Neural cell (in vitro differentiated cells): ENCODE results near the gene ZBTB17. TPM values are rescaled to one million over a fixed set of nuclear protein-coding genes. Genes with fewer than 3 reads are reported as not detected.

Experiments
- H2AFZ ChIP-seq: fragments of 200-600, 300-800 bp; sonication (generic), shearing (Covaris generic); 2 replicates; pipeline ENCODE4 v1.6.0; 2014; ENCODE audit warnings: low read depth, mild to moderate bottlenecking, antibody characterized with exemption, low read length, moderate library complexity
- H3F3A ChIP-seq: fragments of 200-600 bp; shearing (Covaris generic); 2 replicates; pipeline ENCODE4 v1.6.1; 2016; ENCODE audit warnings: mild to moderate bottlenecking, moderate library complexity, mixed read lengths, antibody characterized with exemption, low read length; ENCODE audit not compliant: insufficient read depth, poor library complexity, severe bottlenecking
- H3K27ac ChIP-seq: fragments of 200-600, 300-800 bp; sonication (generic), shearing (Covaris generic); 2 replicates; pipeline ENCODE4 v1.5.1; 2014; ENCODE audit warnings: mild to moderate bottlenecking, low read length, moderate library complexity
- H3K27me3 ChIP-seq: fragments of 300-800, 200-600 bp; sonication (generic), shearing (Covaris generic); 2 replicates; pipeline ENCODE4 v1.6.0; 2014; ENCODE audit warnings: mild to moderate bottlenecking, low read depth, low read length, moderate library complexity; ENCODE audit not compliant: insufficient read depth
- H3K36me3 ChIP-seq: fragments of 300-800, 200-600 bp; sonication (generic), shearing (Covaris generic); 2 replicates; pipeline ENCODE4 v1.5.1; 2014; ENCODE audit warnings: mild to moderate bottlenecking, antibody characterized with exemption, low read length, moderate library complexity; ENCODE audit not compliant: insufficient read depth
- H3K4me2 ChIP-seq: fragments of 300-800, 200-600 bp; sonication (generic), shearing (Covaris generic); 2 replicates; pipeline ENCODE4 v1.6.0; 2014; ENCODE audit warnings: mild to moderate bottlenecking, low read length
- H3K4me3 ChIP-seq: fragments of 300-800, 200-600 bp; sonication (generic), shearing (Covaris generic); 2 replicates; pipeline ENCODE4 v1.5.1; 2014; ENCODE audit warnings: mild to moderate bottlenecking, low read length, moderate library complexity
- H3K79me2 ChIP-seq: fragments of 200-600 bp; shearing (Covaris generic); replicated peaks from 2 replicates; pipeline ENCODE4 v1.6.0; 2014; ENCODE audit warnings: mild to moderate bottlenecking, low read length, moderate library complexity; ENCODE audit not compliant: insufficient read depth
- H3K9ac ChIP-seq: fragments of 300-800, 200-600 bp; sonication (generic), shearing (Covaris generic); 2 replicates; pipeline ENCODE4 v1.6.1; 2016; ENCODE audit warnings: mild to moderate bottlenecking, low read length, mixed read lengths
- H3K9me2 ChIP-seq: fragments of 200-600 bp; shearing (Covaris generic); 2 replicates; pipeline ENCODE4 v1.6.1; 2016; ENCODE audit warnings: mild to moderate bottlenecking, low read length, mixed read lengths; ENCODE audit not compliant: insufficient read depth
- H3K9me3 ChIP-seq: fragments of 200-600, 300-800 bp; sonication (generic), shearing (Covaris generic); 2 replicates; pipeline ENCODE4 v1.6.1; 2016; ENCODE audit warnings: mild to moderate bottlenecking, mixed run types, low read length, moderate library complexity, mixed read lengths
- H4K20me1 ChIP-seq: fragments of 200-600 bp; shearing (Covaris generic); 2 replicates; pipeline ENCODE4 v1.6.1; 2016; ENCODE audit warnings: mild to moderate bottlenecking, mixed run types; ENCODE audit not compliant: insufficient read depth
- CTCF ChIP-seq: fragments of 450-650 bp; IDR thresholded peaks from 2 replicates; pipeline ENCODE4 v1.5.1; 2014; ENCODE audit warnings: antibody characterized with exemption, mild to moderate bottlenecking, moderate library complexity; ENCODE audit not compliant: poor library complexity, severe bottlenecking
- EP300 ChIP-seq: fragments of 450-650 bp; conservative IDR thresholded peaks from 2 replicates; pipeline ENCODE4 v1.6.1; 2014; ENCODE audit warnings: antibody characterized with exemption, mild to moderate bottlenecking, moderate library complexity; ENCODE audit not compliant: poor library complexity, severe bottlenecking
- EZH2 ChIP-seq: fragments of 200-600, 300-800 bp; shearing (Covaris generic), sonication (generic); IDR thresholded peaks from 2 replicates; pipeline ENCODE4 v1.6.1; 2014; ENCODE audit warnings: antibody characterized with exemption, low read length, borderline replicate concordance, mild to moderate bottlenecking; ENCODE audit not compliant: insufficient read depth, poor library complexity, severe bottlenecking
- MXI1 ChIP-seq: fragments of 450-650 bp; conservative IDR thresholded peaks from 2 replicates; pipeline ENCODE4 v1.6.1; 2014; ENCODE audit warnings: antibody characterized with exemption, mild to moderate bottlenecking; ENCODE audit not compliant: poor library complexity, severe bottlenecking
- POLR2AphosphoS5 ChIP-seq: IDR thresholded peaks from 2 replicates; pipeline ENCODE4 v1.6.1; 2012
- RAD21 ChIP-seq: fragments of 450-650 bp; conservative IDR thresholded peaks from 2 replicates; pipeline ENCODE4 v1.6.1; 2014; ENCODE audit warnings: antibody characterized with exemption, mild to moderate bottlenecking, moderate library complexity
- REST ChIP-seq: IDR thresholded peaks from 2 replicates; pipeline ENCODE4 v1.6.1; 2012; ENCODE audit warnings: borderline replicate concordance
- SMC3 ChIP-seq: fragments of 450-650 bp; conservative IDR thresholded peaks from 2 replicates; pipeline ENCODE4 v1.6.1; 2014; ENCODE audit warnings: antibody characterized with exemption, mild to moderate bottlenecking, moderate library complexity; ENCODE audit not compliant: poor library complexity
- TAF1 ChIP-seq: IDR thresholded peaks from 2 replicates; pipeline ENCODE4 v1.6.1; 2012; ENCODE audit warnings: low read depth
- polyA plus RNA-seq: library from polyadenylated mRNA; depleted of rRNA; stranded (reverse); fragments of >200 nt; gene quantifications from 2 replicates; pipeline ENCODE4 v1.2.3, GENCODE V29; 2014

Gene ZBTB17
- polyA plus RNA-seq, 1 donor from 2014 or later, result 114 TPM

GRCh38 chr1:15942661-15943327 lies 33.1 kb downstream of the ZBTB17 start:
- H3F3A ChIP-seq, result no peaks in the 10 kb centered on the region
- H3K4me2 ChIP-seq, result no peak overlapping the region
- H3K27me3 ChIP-seq, result no peaks in the 10 kb centered on the region
- TF ChIP-seq POLR2AphosphoS5 (no peak), CTCF (no peak), REST (no peak), EZH2 (no peak), EP300 (no peak), RAD21 (no peak), SMC3 (no peak), MXI1 (no peak), TAF1 (no peak)
- H3K9me3 ChIP-seq, result no peaks in the 10 kb centered on the region
- H3K79me2 ChIP-seq, result no peaks in the 10 kb centered on the region
- H4K20me1 ChIP-seq, result no peaks in the 10 kb centered on the region
- no peaks in the 10 kb centered on the region for H3K9me2 ChIP-seq
- no peak overlapping the region for H3K9ac ChIP-seq
- no peak overlapping the region for H2AFZ ChIP-seq
- H3K27ac ChIP-seq, result no peak overlapping the region
- no peak overlapping the region for H3K4me3 ChIP-seq
- peaks cover 9% of the 10 kb centered on the region for H3K36me3 ChIP-seq

GRCh38 chr1:15941899-15942660 lies 33.8 kb downstream of the ZBTB17 start:
- Histone ChIP-seq H3K9me2 (no peaks in the 10 kb centered on the region), H2AFZ (no peak overlapping the region), H3K79me2 (no peaks in the 10 kb centered on the region), H3K4me3 (no peak overlapping the region), H3F3A (no peaks in the 10 kb centered on the region), H3K9me3 (no peaks in the 10 kb centered on the region), H3K27me3 (no peaks in the 10 kb centered on the region), H3K4me2 (no peak overlapping the region), H3K27ac (no peak overlapping the region), H4K20me1 (no peaks in the 10 kb centered on the region), H3K9ac (no peak overlapping the region), H3K36me3 (peaks cover 9% of the 10 kb centered on the region)
- TF ChIP-seq CTCF (no peak), EP300 (no peak)
